ENCODE results near the gene ASTN2.

The ASTN2 gene

GRCh38 chr9:116448431-116448830 is 966.4 kb downstream of the ASTN2 start:
- no peak overlapping the region for H3K27ac ChIP-seq
- no peak for TF ChIP-seq CTCF (conservative IDR thresholded peaks at IDR 0.05)

GRCh38 chr9:116447934-116448333 is 966.9 kb downstream of the ASTN2 start:
- no peak for TF ChIP-seq CTCF (conservative IDR thresholded peaks at IDR 0.05)
- no peak overlapping the region for H3K27ac ChIP-seq

- no peak for TF ChIP-seq CTCF (conservative IDR thresholded peaks at IDR 0.05)
Measured at GRCh38 chr9:116442528-116442927, 972.3 kb downstream of the ASTN2 start.

GRCh38 chr9:116437411-116438370 is 977.2 kb downstream of the ASTN2 start:
- TF ChIP-seq CTCF (conservative IDR thresholded peaks at IDR 0.05) = no peak

More at GRCh38 chr9:116442528-116442927, 972.3 kb downstream of the ASTN2 start:
- H3K27ac ChIP-seq = no peak overlapping the region

GRCh38 chr9:116436121-116436520 is 978.7 kb downstream of the ASTN2 start:
- TF ChIP-seq CTCF (conservative IDR thresholded peaks at IDR 0.05) = no peak
- H3K27ac ChIP-seq = no peak overlapping the region

More at GRCh38 chr9:116437411-116438370, 977.2 kb downstream of the ASTN2 start:
- no peak overlapping the region for H3K27ac ChIP-seq

- no peak overlapping the region for H3K27ac ChIP-seq
- TF ChIP-seq CTCF (conservative IDR thresholded peaks at IDR 0.05) = no peak
Measured at GRCh38 chr9:116435706-116436105, 979.2 kb downstream of the ASTN2 start.

GRCh38 chr9:116434314-116434713 is 980.5 kb downstream of the ASTN2 start:
- no peak overlapping the region for H3K27ac ChIP-seq
- TF ChIP-seq CTCF (conservative IDR thresholded peaks at IDR 0.05) = no peak

Data from VCaP (cell line).